HEK293 (cell line): ENCODE data around the gene RASGRP1.

Experiments used
- CTCF ChIA-PET: fragments of 350-600 bp; formaldehyde crosslinking; extraction: SDS; loops from one replicate; lab custom pipeline; 2021; ENCODE audit warnings: antibody characterized with exemption; lab: Yijun Ruan, JAX
- POLR2A ChIA-PET: fragments of 300-600 bp; formaldehyde crosslinking; extraction: SDS; loops from one replicate; lab custom pipeline; 2020; ENCODE audit warnings: antibody characterized with exemption, inconsistent platforms; lab: Yijun Ruan, JAX
- H3K27ac ChIP-seq: fragments of 200-500 bp; sonication (Bioruptor generic); 2 replicates; pipeline ENCODE4 v1.5.1; 2014; ENCODE audit warnings: low read depth, low read length, control low read depth, inconsistent platforms; ENCODE audit errors: extremely low read depth
- H3K36me3 ChIP-seq, 2 experiments: fragments of 200-500 bp in 1 of 2; sonication (Bioruptor generic) in 1 of 2; 1 replicate in 1 of 2; 2 replicates in 1 of 2; pipeline ENCODE4 v1.5.1; 2014 to 2017; ENCODE audit warnings: inconsistent platforms in 2 of 2, low read length in 2 of 2; ENCODE audit not compliant: control insufficient read depth in 2 of 2, insufficient read depth in 1 of 2
- H3K4me1 ChIP-seq: fragments of 200-500 bp; sonication (Bioruptor generic); 2 replicates; pipeline ENCODE4 v1.5.1; 2014; ENCODE audit warnings: mild to moderate bottlenecking, low read length, inconsistent platforms; ENCODE audit not compliant: control insufficient read depth, insufficient read depth
- H3K4me3 ChIP-seq: 2 replicates; pipeline ENCODE4 v1.5.1; 2011; ENCODE audit warnings: low read depth, mild to moderate bottlenecking, control low read depth, low read length, moderate library complexity
- H3K9me3 ChIP-seq: fragments of 200-500 bp; sonication (Bioruptor generic); 2 replicates; pipeline ENCODE4 v1.5.1; 2014; ENCODE audit warnings: low read depth, low read length, inconsistent platforms; ENCODE audit not compliant: control insufficient read depth, insufficient read depth
- BCL11A ChIP-seq: fragments of 450-650 bp; formaldehyde crosslinking; IDR thresholded peaks from 2 replicates; pipeline ENCODE4 v1.5.1; 2016; ENCODE audit warnings: low read depth, missing biosample characterization, missing genetic modification characterization
- HOXA7 ChIP-seq: sonication (generic); formaldehyde crosslinking; IDR thresholded peaks from 2 replicates; pipeline ENCODE4 v1.8.1; 2022; ENCODE audit warnings: missing genetic modification reagents, borderline replicate concordance
- KLF10 ChIP-seq: fragments of 450-650 bp; IDR thresholded peaks from 2 replicates; pipeline ENCODE4 v1.5.1; 2018; ENCODE audit warnings: missing biosample characterization, mild to moderate bottlenecking, missing genetic modification characterization
- SCRT1 ChIP-seq: fragments of 450-650 bp; formaldehyde crosslinking; IDR thresholded peaks from 2 replicates; pipeline ENCODE4 v1.5.1; 2016; ENCODE audit warnings: missing biosample characterization, missing genetic modification characterization, borderline replicate concordance
- TCF7L2 ChIP-seq: IDR thresholded peaks from 2 replicates; pipeline ENCODE4 v1.6.1; 2011; ENCODE audit warnings: low read depth, mild to moderate bottlenecking, inconsistent platforms, low read length, moderate library complexity, borderline replicate concordance
- ZNF184 ChIP-seq: fragments of 450-650 bp; IDR thresholded peaks from 2 replicates; pipeline ENCODE4 v1.5.1; 2018; ENCODE audit warnings: missing biosample characterization, mild to moderate bottlenecking, missing genetic modification characterization
- ZNF266 ChIP-seq: fragments of 450-650 bp; formaldehyde crosslinking; IDR thresholded peaks from 2 replicates; pipeline ENCODE4 v1.5.1; 2016; ENCODE audit warnings: missing biosample characterization, missing genetic modification characterization, low read depth
- ZNF274 ChIP-seq, 2 experiments: fragments of 200-500 bp in 1 of 2; fragments of 450-650 bp in 1 of 2; sonication (Bioruptor generic) in 1 of 2; formaldehyde crosslinking in 1 of 2; IDR thresholded peaks; 2 replicates each; pipeline versions ENCODE4 v1.5.1 to v1.6.1; 2014 to 2016; ENCODE audit warnings: borderline replicate concordance in 1 of 2, inconsistent platforms in 1 of 2, low read length in 1 of 2, missing biosample characterization in 1 of 2, missing genetic modification characterization in 1 of 2
- ZNF423 ChIP-seq: fragments of 450-650 bp; formaldehyde crosslinking; IDR thresholded peaks from 2 replicates; pipeline ENCODE4 v1.5.1; 2016; ENCODE audit warnings: missing biosample characterization, missing genetic modification characterization
- ZNF610 ChIP-seq: fragments of 450-650 bp; formaldehyde crosslinking; IDR thresholded peaks from 2 replicates; pipeline ENCODE4 v1.5.1; 2016; ENCODE audit warnings: missing biosample characterization, missing genetic modification characterization, borderline replicate concordance
- ZNF747 ChIP-seq: fragments of 450-650 bp; formaldehyde crosslinking; IDR thresholded peaks from 2 replicates; pipeline ENCODE4 v1.5.1; 2016; ENCODE audit warnings: missing biosample characterization, missing genetic modification characterization
- ZNF837 ChIP-seq: fragments of 450-650 bp; formaldehyde crosslinking; IDR thresholded peaks from 2 replicates; pipeline ENCODE4 v1.5.1; 2016; ENCODE audit warnings: missing biosample characterization, missing genetic modification characterization
- ZXDB ChIP-seq: fragments of 450-650 bp; formaldehyde crosslinking; IDR thresholded peaks from 2 replicates; pipeline ENCODE4 v1.5.1; 2016; ENCODE audit warnings: missing biosample characterization, missing genetic modification characterization
- TF ChIP-seq, protein P1 (sequence below): fragments of 450-650 bp; formaldehyde crosslinking; IDR thresholded peaks from 2 replicates; pipeline ENCODE4 v1.5.1; 2017; ENCODE audit warnings: missing biosample characterization, mild to moderate bottlenecking, missing genetic modification characterization, moderate library complexity
- TF ChIP-seq, protein P2 (sequence below): fragments of 450-650 bp; formaldehyde crosslinking; IDR thresholded peaks from 2 replicates; pipeline ENCODE4 v1.5.1; 2017; ENCODE audit warnings: missing biosample characterization, missing genetic modification characterization
- TF ChIP-seq, protein P3 (sequence below): fragments of 450-650 bp; formaldehyde crosslinking; IDR thresholded peaks from 2 replicates; pipeline ENCODE4 v1.5.1; 2016; ENCODE audit warnings: missing biosample characterization, missing genetic modification characterization
- TF ChIP-seq, protein P4 (sequence below): fragments of 450-650 bp; formaldehyde crosslinking; IDR thresholded peaks from 2 replicates; pipeline ENCODE4 v1.5.1; 2016; ENCODE audit warnings: missing biosample characterization, missing genetic modification characterization
- TF ChIP-seq, protein P5 (sequence below): fragments of 450-650 bp; formaldehyde crosslinking; IDR thresholded peaks from 2 replicates; pipeline ENCODE4 v1.5.1; 2016; ENCODE audit warnings: missing biosample characterization, missing genetic modification characterization
- TF ChIP-seq, protein P6 (sequence below): fragments of 450-650 bp; formaldehyde crosslinking; IDR thresholded peaks from 2 replicates; pipeline ENCODE4 v1.5.1; 2016; ENCODE audit warnings: missing biosample characterization, missing genetic modification characterization

The RASGRP1 gene

DNA sequence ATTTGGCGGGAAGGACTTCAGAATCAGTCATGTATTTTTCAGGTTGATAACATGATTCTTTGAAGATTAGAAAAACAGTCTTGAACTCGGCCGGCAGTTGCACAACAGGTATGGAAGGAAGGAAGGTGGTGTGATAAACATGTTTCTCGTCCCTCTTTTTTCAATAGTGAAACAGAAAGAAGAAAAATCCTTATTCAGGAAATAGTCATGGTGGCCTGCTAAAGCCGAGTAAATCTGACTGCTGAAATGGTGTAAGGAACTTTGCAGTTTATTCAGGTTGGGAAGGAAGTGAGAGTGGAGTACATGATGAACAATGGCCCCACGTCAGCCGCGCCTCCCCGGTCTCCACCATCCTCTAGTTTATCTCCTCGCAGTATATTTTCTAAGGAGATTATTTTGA is 6.7 kb downstream of the RASGRP1 start:
- ChIA-PET POLR2A (no interaction called here), CTCF (no interaction called here)
- Histone ChIP-seq H3K27ac (no peak overlapping the region), H3K36me3 (no peaks in the 10 kb centered on the region), H3K4me3 (no peak overlapping the region), H3K9me3 (no peaks in the 10 kb centered on the region), H3K4me1 (no peaks in the 10 kb centered on the region)
- TF ChIP-seq, protein P1, sequence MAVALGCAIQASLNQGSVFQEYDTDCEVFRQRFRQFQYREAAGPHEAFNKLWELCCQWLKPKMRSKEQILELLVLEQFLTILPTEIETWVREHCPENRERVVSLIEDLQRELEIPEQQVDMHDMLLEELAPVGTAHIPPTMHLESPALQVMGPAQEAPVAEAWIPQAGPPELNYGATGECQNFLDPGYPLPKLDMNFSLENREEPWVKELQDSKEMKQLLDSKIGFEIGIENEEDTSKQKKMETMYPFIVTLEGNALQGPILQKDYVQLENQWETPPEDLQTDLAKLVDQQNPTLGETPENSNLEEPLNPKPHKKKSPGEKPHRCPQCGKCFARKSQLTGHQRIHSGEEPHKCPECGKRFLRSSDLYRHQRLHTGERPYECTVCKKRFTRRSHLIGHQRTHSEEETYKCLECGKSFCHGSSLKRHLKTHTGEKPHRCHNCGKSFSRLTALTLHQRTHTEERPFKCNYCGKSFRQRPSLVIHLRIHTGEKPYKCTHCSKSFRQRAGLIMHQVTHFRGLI (tag by site-specific recombination), result no peak
- no peak for TF ChIP-seq HOXA7
- no peak for TF ChIP-seq ZXDB (tag by site-specific recombination)
- no peak for TF ChIP-seq ZNF274 (IDR thresholded peaks at IDR 0.05; ENCODE audit: low read length)
- TF ChIP-seq ZNF274 (tag by site-specific recombination; IDR thresholded peaks at IDR 0.05; ENCODE audit: borderline replicate concordance), result no peak
- TF ChIP-seq TCF7L2, result no peak
- no peak for TF ChIP-seq ZNF266 (tag by site-specific recombination)
- TF ChIP-seq, protein P2, sequence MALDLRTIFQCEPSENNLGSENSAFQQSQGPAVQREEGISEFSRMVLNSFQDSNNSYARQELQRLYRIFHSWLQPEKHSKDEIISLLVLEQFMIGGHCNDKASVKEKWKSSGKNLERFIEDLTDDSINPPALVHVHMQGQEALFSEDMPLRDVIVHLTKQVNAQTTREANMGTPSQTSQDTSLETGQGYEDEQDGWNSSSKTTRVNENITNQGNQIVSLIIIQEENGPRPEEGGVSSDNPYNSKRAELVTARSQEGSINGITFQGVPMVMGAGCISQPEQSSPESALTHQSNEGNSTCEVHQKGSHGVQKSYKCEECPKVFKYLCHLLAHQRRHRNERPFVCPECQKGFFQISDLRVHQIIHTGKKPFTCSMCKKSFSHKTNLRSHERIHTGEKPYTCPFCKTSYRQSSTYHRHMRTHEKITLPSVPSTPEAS (tag by site-specific recombination), result no peak
- no peak for TF ChIP-seq ZNF837
- no peak for TF ChIP-seq KLF10 (tag by site-specific recombination)
- no peak for TF ChIP-seq ZNF184 (tag by site-specific recombination)
- TF ChIP-seq, protein P3, sequence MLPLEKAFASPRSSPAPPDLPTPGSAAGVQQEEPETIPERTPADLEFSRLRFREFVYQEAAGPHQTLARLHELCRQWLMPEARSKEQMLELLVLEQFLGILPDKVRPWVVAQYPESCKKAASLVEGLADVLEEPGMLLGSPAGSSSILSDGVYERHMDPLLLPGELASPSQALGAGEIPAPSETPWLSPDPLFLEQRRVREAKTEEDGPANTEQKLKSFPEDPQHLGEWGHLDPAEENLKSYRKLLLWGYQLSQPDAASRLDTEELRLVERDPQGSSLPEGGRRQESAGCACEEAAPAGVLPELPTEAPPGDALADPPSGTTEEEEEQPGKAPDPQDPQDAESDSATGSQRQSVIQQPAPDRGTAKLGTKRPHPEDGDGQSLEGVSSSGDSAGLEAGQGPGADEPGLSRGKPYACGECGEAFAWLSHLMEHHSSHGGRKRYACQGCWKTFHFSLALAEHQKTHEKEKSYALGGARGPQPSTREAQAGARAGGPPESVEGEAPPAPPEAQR (tag by site-specific recombination), result no peak
- TF ChIP-seq, protein P4, sequence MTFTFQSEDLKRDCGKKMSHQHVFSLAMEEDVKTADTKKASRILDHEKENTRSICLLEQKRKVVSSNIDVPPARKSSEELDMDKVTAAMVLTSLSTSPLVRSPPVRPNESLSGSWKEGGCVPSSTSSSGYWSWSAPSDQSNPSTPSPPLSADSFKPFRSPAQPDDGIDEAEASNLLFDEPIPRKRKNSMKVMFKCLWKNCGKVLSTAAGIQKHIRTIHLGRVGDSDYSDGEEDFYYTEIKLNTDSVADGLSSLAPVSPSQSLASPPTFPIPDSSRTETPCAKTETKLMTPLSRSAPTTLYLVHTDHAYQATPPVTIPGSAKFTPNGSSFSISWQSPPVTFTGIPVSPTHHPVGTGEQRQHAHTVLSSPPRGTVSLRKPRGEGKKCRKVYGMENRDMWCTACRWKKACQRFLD, result no peak
- TF ChIP-seq, protein P5, sequence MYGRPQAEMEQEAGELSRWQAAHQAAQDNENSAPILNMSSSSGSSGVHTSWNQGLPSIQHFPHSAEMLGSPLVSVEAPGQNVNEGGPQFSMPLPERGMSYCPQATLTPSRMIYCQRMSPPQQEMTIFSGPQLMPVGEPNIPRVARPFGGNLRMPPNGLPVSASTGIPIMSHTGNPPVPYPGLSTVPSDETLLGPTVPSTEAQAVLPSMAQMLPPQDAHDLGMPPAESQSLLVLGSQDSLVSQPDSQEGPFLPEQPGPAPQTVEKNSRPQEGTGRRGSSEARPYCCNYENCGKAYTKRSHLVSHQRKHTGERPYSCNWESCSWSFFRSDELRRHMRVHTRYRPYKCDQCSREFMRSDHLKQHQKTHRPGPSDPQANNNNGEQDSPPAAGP (tag by site-specific recombination), result no peak
- TF ChIP-seq, protein P6, sequence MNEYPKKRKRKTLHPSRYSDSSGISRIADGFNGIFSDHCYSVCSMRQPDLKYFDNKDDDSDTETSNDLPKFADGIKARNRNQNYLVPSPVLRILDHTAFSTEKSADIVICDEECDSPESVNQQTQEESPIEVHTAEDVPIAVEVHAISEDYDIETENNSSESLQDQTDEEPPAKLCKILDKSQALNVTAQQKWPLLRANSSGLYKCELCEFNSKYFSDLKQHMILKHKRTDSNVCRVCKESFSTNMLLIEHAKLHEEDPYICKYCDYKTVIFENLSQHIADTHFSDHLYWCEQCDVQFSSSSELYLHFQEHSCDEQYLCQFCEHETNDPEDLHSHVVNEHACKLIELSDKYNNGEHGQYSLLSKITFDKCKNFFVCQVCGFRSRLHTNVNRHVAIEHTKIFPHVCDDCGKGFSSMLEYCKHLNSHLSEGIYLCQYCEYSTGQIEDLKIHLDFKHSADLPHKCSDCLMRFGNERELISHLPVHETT, result no peak
- TF ChIP-seq ZNF610 (tag by site-specific recombination), result no peak
- no peak for TF ChIP-seq SCRT1
- no peak for TF ChIP-seq ZNF423 (tag by site-specific recombination)
- no peak for TF ChIP-seq BCL11A
- TF ChIP-seq ZNF747 (tag by site-specific recombination), result no peak
